ENCODE results near the gene MTMR4. TPM values are rescaled to one million over a fixed set of nuclear protein-coding genes. Genes with fewer than 3 reads are reported as not detected.

MTMR4 gene
- total and polyA plus RNA-seq, 4 donors = 17.2 to 70.1 (median 29.9) TPM

- Histone ChIP-seq H3K4me1 (ENCODE audit: control insufficient read depth in 4 of 4, insufficient read depth in 4 of 4, low read length in 3 of 4) (peaks cover 2 to 21% (median 10%) of the 10 kb centered on the region in 4 donors), H3K9ac (ENCODE audit: low read depth in 1 of 2, low read length in 2 of 2) (no peak overlapping the region), H3K27me3 (ENCODE audit: control insufficient read depth in 4 of 4, insufficient read depth in 4 of 4, low read length in 3 of 4) (no peaks in the 10 kb centered on the region), H3K9me3 (ENCODE audit: control insufficient read depth in 4 of 4, low read length in 3 of 4) (no peaks in the 10 kb centered on the region), H3K27ac (ENCODE audit: low read depth in 1 of 2, low read length in 2 of 2) (peak overlapping the region; percentile 57 to 68), H3K4me3 (ENCODE audit: low read depth in 1 of 3, low read length in 3 of 3) (no peak overlapping the region), H3K36me3 (ENCODE audit: control insufficient read depth in 4 of 4, insufficient read depth in 3 of 4, low read depth in 1 of 4, low read length in 3 of 4) (no peaks in the 10 kb centered on the region)
- no peak for DNase-seq (ENCODE audit: low spot score)
- 59% methylated on average over 3 of the region's 3 CpGs for WGBS
- TF ChIP-seq, protein P1, sequence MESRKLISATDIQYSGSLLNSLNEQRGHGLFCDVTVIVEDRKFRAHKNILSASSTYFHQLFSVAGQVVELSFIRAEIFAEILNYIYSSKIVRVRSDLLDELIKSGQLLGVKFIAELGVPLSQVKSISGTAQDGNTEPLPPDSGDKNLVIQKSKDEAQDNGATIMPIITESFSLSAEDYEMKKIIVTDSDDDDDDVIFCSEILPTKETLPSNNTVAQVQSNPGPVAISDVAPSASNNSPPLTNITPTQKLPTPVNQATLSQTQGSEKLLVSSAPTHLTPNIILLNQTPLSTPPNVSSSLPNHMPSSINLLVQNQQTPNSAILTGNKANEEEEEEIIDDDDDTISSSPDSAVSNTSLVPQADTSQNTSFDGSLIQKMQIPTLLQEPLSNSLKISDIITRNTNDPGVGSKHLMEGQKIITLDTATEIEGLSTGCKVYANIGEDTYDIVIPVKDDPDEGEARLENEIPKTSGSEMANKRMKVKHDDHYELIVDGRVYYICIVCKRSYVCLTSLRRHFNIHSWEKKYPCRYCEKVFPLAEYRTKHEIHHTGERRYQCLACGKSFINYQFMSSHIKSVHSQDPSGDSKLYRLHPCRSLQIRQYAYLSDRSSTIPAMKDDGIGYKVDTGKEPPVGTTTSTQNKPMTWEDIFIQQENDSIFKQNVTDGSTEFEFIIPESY (IDR thresholded peaks at IDR 0.05) = no peak
- TF ChIP-seq, protein P2, sequence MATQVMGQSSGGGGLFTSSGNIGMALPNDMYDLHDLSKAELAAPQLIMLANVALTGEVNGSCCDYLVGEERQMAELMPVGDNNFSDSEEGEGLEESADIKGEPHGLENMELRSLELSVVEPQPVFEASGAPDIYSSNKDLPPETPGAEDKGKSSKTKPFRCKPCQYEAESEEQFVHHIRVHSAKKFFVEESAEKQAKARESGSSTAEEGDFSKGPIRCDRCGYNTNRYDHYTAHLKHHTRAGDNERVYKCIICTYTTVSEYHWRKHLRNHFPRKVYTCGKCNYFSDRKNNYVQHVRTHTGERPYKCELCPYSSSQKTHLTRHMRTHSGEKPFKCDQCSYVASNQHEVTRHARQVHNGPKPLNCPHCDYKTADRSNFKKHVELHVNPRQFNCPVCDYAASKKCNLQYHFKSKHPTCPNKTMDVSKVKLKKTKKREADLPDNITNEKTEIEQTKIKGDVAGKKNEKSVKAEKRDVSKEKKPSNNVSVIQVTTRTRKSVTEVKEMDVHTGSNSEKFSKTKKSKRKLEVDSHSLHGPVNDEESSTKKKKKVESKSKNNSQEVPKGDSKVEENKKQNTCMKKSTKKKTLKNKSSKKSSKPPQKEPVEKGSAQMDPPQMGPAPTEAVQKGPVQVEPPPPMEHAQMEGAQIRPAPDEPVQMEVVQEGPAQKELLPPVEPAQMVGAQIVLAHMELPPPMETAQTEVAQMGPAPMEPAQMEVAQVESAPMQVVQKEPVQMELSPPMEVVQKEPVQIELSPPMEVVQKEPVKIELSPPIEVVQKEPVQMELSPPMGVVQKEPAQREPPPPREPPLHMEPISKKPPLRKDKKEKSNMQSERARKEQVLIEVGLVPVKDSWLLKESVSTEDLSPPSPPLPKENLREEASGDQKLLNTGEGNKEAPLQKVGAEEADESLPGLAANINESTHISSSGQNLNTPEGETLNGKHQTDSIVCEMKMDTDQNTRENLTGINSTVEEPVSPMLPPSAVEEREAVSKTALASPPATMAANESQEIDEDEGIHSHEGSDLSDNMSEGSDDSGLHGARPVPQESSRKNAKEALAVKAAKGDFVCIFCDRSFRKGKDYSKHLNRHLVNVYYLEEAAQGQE (IDR thresholded peaks at IDR 0.05) = no peak
- no peak for TF ChIP-seq RXRA (IDR thresholded peaks at IDR 0.05)
- TF ChIP-seq TAF1 (conservative IDR thresholded peaks at IDR 0.05) = no peak
- TF ChIP-seq YY1 (IDR thresholded peaks at IDR 0.05) = no peak
- TF ChIP-seq FOXA2 (IDR thresholded peaks at IDR 0.05) = no peak
- TF ChIP-seq HNF4A (conservative IDR thresholded peaks at IDR 0.05) = no peak
- no peak for TF ChIP-seq HNF4G (IDR thresholded peaks at IDR 0.05)
- no peak for TF ChIP-seq MAX (IDR thresholded peaks at IDR 0.05)
- TF ChIP-seq NR2F2 (IDR thresholded peaks at IDR 0.05) = no peak
- TF ChIP-seq FOXA1 (IDR thresholded peaks at IDR 0.05) = no peak
- no peak for TF ChIP-seq SP1 (IDR thresholded peaks at IDR 0.05)
- TF ChIP-seq EGR1 (IDR thresholded peaks at IDR 0.05; ENCODE audit: low read depth in 2 of 2) = no peak
- TF ChIP-seq JUND (IDR thresholded peaks at IDR 0.05) = no peak
- TF ChIP-seq RAD21 (IDR thresholded peaks at IDR 0.05) = no peak
- TF ChIP-seq GABPA (IDR thresholded peaks at IDR 0.05 in 1 of 2, conservative IDR thresholded peaks at IDR 0.05 in 1 of 2) = no peak
- TF ChIP-seq, protein P3, sequence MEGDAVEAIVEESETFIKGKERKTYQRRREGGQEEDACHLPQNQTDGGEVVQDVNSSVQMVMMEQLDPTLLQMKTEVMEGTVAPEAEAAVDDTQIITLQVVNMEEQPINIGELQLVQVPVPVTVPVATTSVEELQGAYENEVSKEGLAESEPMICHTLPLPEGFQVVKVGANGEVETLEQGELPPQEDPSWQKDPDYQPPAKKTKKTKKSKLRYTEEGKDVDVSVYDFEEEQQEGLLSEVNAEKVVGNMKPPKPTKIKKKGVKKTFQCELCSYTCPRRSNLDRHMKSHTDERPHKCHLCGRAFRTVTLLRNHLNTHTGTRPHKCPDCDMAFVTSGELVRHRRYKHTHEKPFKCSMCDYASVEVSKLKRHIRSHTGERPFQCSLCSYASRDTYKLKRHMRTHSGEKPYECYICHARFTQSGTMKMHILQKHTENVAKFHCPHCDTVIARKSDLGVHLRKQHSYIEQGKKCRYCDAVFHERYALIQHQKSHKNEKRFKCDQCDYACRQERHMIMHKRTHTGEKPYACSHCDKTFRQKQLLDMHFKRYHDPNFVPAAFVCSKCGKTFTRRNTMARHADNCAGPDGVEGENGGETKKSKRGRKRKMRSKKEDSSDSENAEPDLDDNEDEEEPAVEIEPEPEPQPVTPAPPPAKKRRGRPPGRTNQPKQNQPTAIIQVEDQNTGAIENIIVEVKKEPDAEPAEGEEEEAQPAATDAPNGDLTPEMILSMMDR (IDR thresholded peaks at IDR 0.05; ENCODE audit: low read depth, low read length, missing input control) = no peak
- TF ChIP-seq, protein P4, sequence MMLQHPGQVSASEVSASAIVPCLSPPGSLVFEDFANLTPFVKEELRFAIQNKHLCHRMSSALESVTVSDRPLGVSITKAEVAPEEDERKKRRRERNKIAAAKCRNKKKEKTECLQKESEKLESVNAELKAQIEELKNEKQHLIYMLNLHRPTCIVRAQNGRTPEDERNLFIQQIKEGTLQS (IDR thresholded peaks at IDR 0.05) = no peak
Observed at GRCh38 chr17:58528443-58528842, 14.0 kb upstream of the MTMR4 start.
